ENCODE data around the gene CCKAR. TPM values are rescaled to one million over a fixed set of nuclear protein-coding genes. Genes with fewer than 3 reads are reported as not detected.

Gene CCKAR
- total and polyA plus RNA-seq, 4 experiments from 2014 or later = not detected

Other genes with a start within 250 kb of the CCKAR start
- 10 to 100 TPM; 75.2 to 90.6 TPM for gene RBPJ, start 169.5 kb downstream of the CCKAR start, total RNA-seq
- gene RBPJ, start 169.5 kb downstream of the CCKAR start, polyA plus RNA-seq = 10 to 100 TPM; 92.4 to 96.3 TPM
- 1 to 10 TPM; 7.9 to 9.5 TPM for gene TBC1D19, start 93.6 kb upstream of the CCKAR start, total RNA-seq
- gene TBC1D19, start 93.6 kb upstream of the CCKAR start, polyA plus RNA-seq = 1 to 10 TPM; 4.3 to 4.8 TPM

Data from CD4-positive, alpha-beta memory T cell (primary cell).